Testis (tissue), 3 donors: ENCODE data around the gene NUSAP1. TPM values are rescaled to one million over a fixed set of nuclear protein-coding genes. Genes with fewer than 3 reads are reported as not detected.
"Not testable (repeated sequence)": the region's sequence is repeated elsewhere in the genome, so short reads cannot be mapped to it uniquely, and the experiment has no call there.

Source experiments
- DNase-seq: peaks from one replicate; pipeline ENCODE4 v3.0.0-alpha.2; 2019
- H3K27ac ChIP-seq, 2 donors: fragments of 200-600 bp; sonication (generic); one replicate each; pipeline ENCODE4 v1.5.1; 2019
- H3K27me3 ChIP-seq: fragments of 200-600 bp; sonication (generic); one replicate; pipeline ENCODE4 v1.5.1; 2019
- H3K36me3 ChIP-seq: fragments of 200-600 bp; sonication (generic); one replicate; pipeline ENCODE4 v1.5.1; 2017; ENCODE audit warnings: low read depth; ENCODE audit errors: missing control alignments
- H3K4me1 ChIP-seq: fragments of 200-600 bp; sonication (generic); one replicate; pipeline ENCODE4 v1.5.1; 2019
- H3K4me3 ChIP-seq, 2 donors: fragments of 200-600 bp; sonication (generic); one replicate each; pipeline ENCODE4 v1.5.1; 2017 to 2019
- H3K9me3 ChIP-seq: fragments of 200-600 bp; sonication (generic); one replicate; pipeline ENCODE4 v1.5.1; 2017
- CTCF ChIP-seq, 3 experiments: fragments of 450-650 bp in 2 of 3; fragments of 200-600 bp in 1 of 3; sonication (generic) in 1 of 3; IDR thresholded peaks; one replicate each; pipeline ENCODE4 v1.5.1; 2016 to 2019; ENCODE audit warnings: antibody characterized with exemption in 3 of 3, mild to moderate bottlenecking in 2 of 3, moderate library complexity in 1 of 3
- POLR2A ChIP-seq: fragments of 450-650 bp; IDR thresholded peaks from one replicate; pipeline ENCODE4 v1.6.1; 2017; ENCODE audit warnings: antibody characterized with exemption, mild to moderate bottlenecking, moderate library complexity
- WGBS, 2 donors: methylation state at CpG; one replicate each; pipeline ENCODE4 v1.1.5; 2018; 5-methylcytosine and 5-hydroxymethylcytosine counted together
- intact Hi-C: fragments of 100-400 bp; cut with DNase I; formaldehyde crosslinking; loops from one replicate; pipeline ENCODE4 v1.15.1; 2023; ENCODE audit warnings: low total_unique reads
- polyA plus RNA-seq: library from polyadenylated mRNA; stranded (reverse); fragments of 350-450 nt; fragmentation: Illumina TruSeq; extraction: RNeasy Lipid Tissue Mini Kit (QIAGEN cat#74804); gene quantifications from one replicate; pipeline ENCODE4 v1.2.3, GENCODE V29; 2014; ENCODE audit warnings: low read depth, low replicate concordance; ENCODE audit not compliant: insufficient read depth
- total RNA-seq, 2 donors: library from RNA; depleted of rRNA; stranded (reverse); fragments of >200 nt; gene quantifications; one replicate each; pipeline ENCODE4 v1.2.3, GENCODE V29; 2016

The NUSAP1 gene
- total and polyA plus RNA-seq, 3 donors from 2014 or later, result 19.5 to 40.2 (median 20.2) TPM

- intact Hi-C loops, result no loop called here
- 38 to 44% methylated on average over 10 of the region's 10 CpGs for WGBS, 2 donors
- DNase-seq, result no peak
- H3K36me3 ChIP-seq, result no peaks in the 10 kb centered on the region
- TF ChIP-seq POLR2A, result no peak
- no peak for TF ChIP-seq CTCF (IDR thresholded peaks at IDR 0.05)
- H3K27ac ChIP-seq, result peak overlapping the region in 1 of 2 donors; percentile 47
- no peaks in the 10 kb centered on the region for H3K4me1 ChIP-seq
- H3K4me3 ChIP-seq, result no peak overlapping the region
- no peaks in the 10 kb centered on the region for H3K9me3 ChIP-seq
- H3K27me3 ChIP-seq, result no peaks in the 10 kb centered on the region
Observed at GRCh38 chr15:41350057-41350717, 17.5 kb downstream of the NUSAP1 start.

GRCh38 chr15:41354371-41354770 lies 21.7 kb downstream of the NUSAP1 start:
- TF ChIP-seq CTCF (IDR thresholded peaks at IDR 0.05), result no peak
- no peak for TF ChIP-seq POLR2A
- intact Hi-C loops, result no loop called here
- Histone ChIP-seq H3K27ac (no peak overlapping the region), H3K4me1 (no peaks in the 10 kb centered on the region), H3K36me3 (no peaks in the 10 kb centered on the region), H3K4me3 (no peak overlapping the region), H3K27me3 (no peaks in the 10 kb centered on the region), H3K9me3 (no peaks in the 10 kb centered on the region)
- WGBS, 2 donors, result 75 to 85% methylated on average over 10 of the region's 10 CpGs
- no peak for DNase-seq

- DNase-seq, result no peak
- no peaks in the 10 kb centered on the region for H3K27me3 ChIP-seq
- no peaks in the 10 kb centered on the region for H3K36me3 ChIP-seq
- no peaks in the 10 kb centered on the region for H3K4me1 ChIP-seq
- WGBS, 2 donors, result 81 to 91% methylated on average over 3 of the region's 3 CpGs
- no peak for TF ChIP-seq POLR2A
- no peak for TF ChIP-seq CTCF (IDR thresholded peaks at IDR 0.05)
- intact Hi-C loops, result no loop called here
- no peak overlapping the region for H3K27ac ChIP-seq
- H3K4me3 ChIP-seq, result no peak overlapping the region
- no peaks in the 10 kb centered on the region for H3K9me3 ChIP-seq
Observed at GRCh38 chr15:41367418-41367817, 34.7 kb downstream of the NUSAP1 start.

- no peak for DNase-seq
- 97 to 98% methylated on average over 4 of the region's 4 CpGs for WGBS, 2 donors
- Histone ChIP-seq H3K36me3 (no peaks in the 10 kb centered on the region), H3K9me3 (no peaks in the 10 kb centered on the region), H3K4me3 (no peak overlapping the region), H3K27me3 (no peaks in the 10 kb centered on the region), H3K4me1 (no peaks in the 10 kb centered on the region), H3K27ac (no peak overlapping the region)
- intact Hi-C loops, result no loop called here
- no peak for TF ChIP-seq CTCF (IDR thresholded peaks at IDR 0.05)
- TF ChIP-seq POLR2A, result no peak
Observed at GRCh38 chr15:41377978-41378377, 45.3 kb downstream of the NUSAP1 start.

GRCh38 chr15:41383974-41384749 lies 51.5 kb downstream of the NUSAP1 start:
- intact Hi-C loops, H3K9me3 ChIP-seq, H3K4me3 ChIP-seq, H3K4me1 ChIP-seq, H3K27me3 ChIP-seq, H3K27ac ChIP-seq, DNase-seq, H3K36me3 ChIP-seq: not testable (repeated sequence)
- WGBS, 2 donors, result 91 to 96% methylated on average over 9 of the region's 9 CpGs
